ENCODE results near the gene CASQ1. TPM values are rescaled to one million over a fixed set of nuclear protein-coding genes. Genes with fewer than 3 reads are reported as not detected.

Gene CASQ1
- total RNA-seq, 4 donors from 2014 or later: 0.12 to 0.23 TPM; not detected in 2

GRCh38 chr1:160177667-160178066 is 12.7 kb upstream of the CASQ1 start:
- H3K4me3 ChIP-seq (ENCODE audit: low read depth, poor library complexity, severe bottlenecking): no peak overlapping the region
- intact Hi-C loops (cut with DNase I; ENCODE audit: low total_unique reads): no loop called here
- 75 to 85% methylated on average over 1 of the region's 1 CpG for WGBS, 2 donors
- DNase-seq (ENCODE audit: low spot score in 2 of 2): no peak
- no peak for TF ChIP-seq POLR2A (IDR thresholded peaks at IDR 0.05)
- no peak for TF ChIP-seq CTCF (IDR thresholded peaks at IDR 0.05)

GRCh38 chr1:160178731-160179130 is 11.6 kb upstream of the CASQ1 start:
- no peak for TF ChIP-seq CTCF (IDR thresholded peaks at IDR 0.05)
- TF ChIP-seq POLR2A (IDR thresholded peaks at IDR 0.05): no peak
- 88 to 90% methylated on average over 2 of the region's 2 CpGs for WGBS, 2 donors
- intact Hi-C loops (cut with DNase I; ENCODE audit: low total_unique reads): no loop called here

GRCh38 chr1:160179336-160179735 is 11.0 kb upstream of the CASQ1 start:
- H3K4me3 ChIP-seq (ENCODE audit: low read depth, poor library complexity, severe bottlenecking): no peak overlapping the region
- WGBS, 2 donors: 45 to 54% methylated on average over 4 of the region's 4 CpGs
- DNase-seq (ENCODE audit: low spot score in 2 of 2): no peak
- TF ChIP-seq POLR2A (IDR thresholded peaks at IDR 0.05) (no peak), CTCF (IDR thresholded peaks at IDR 0.05) (no peak)
- intact Hi-C loops (cut with DNase I; ENCODE audit: low total_unique reads): no loop called here

More at GRCh38 chr1:160178731-160179130, 11.6 kb upstream of the CASQ1 start:
- no peak for DNase-seq (ENCODE audit: low spot score in 2 of 2)
- no peak overlapping the region for H3K4me3 ChIP-seq (ENCODE audit: low read depth, poor library complexity, severe bottlenecking)

GRCh38 chr1:160186246-160186645 is 4.1 kb upstream of the CASQ1 start:
- intact Hi-C loops (cut with DNase I; ENCODE audit: low total_unique reads): no loop called here
- WGBS, 2 donors: 87 to 91% methylated on average over 7 of the region's 7 CpGs
- TF ChIP-seq POLR2A (IDR thresholded peaks at IDR 0.05): no peak
- TF ChIP-seq CTCF (IDR thresholded peaks at IDR 0.05): no peak
- no peak for DNase-seq (ENCODE audit: low spot score in 2 of 2)
- H3K4me3 ChIP-seq (ENCODE audit: low read depth, poor library complexity, severe bottlenecking): no peak overlapping the region

GRCh38 chr1:160186729-160187128 is 3.6 kb upstream of the CASQ1 start:
- H3K4me3 ChIP-seq (ENCODE audit: low read depth, poor library complexity, severe bottlenecking): no peak overlapping the region
- no peak for TF ChIP-seq POLR2A (IDR thresholded peaks at IDR 0.05)
- no peak for TF ChIP-seq CTCF (IDR thresholded peaks at IDR 0.05)
- DNase-seq (ENCODE audit: low spot score in 2 of 2): no peak
- WGBS, 2 donors: 66 to 77% methylated on average over 2 of the region's 2 CpGs
- intact Hi-C loops (cut with DNase I; ENCODE audit: low total_unique reads): no loop called here

- TF ChIP-seq CTCF (IDR thresholded peaks at IDR 0.05): no peak
- TF ChIP-seq POLR2A (IDR thresholded peaks at IDR 0.05): no peak
- WGBS, 2 donors: 72 to 86% methylated on average over 7 of the region's 7 CpGs
- no peak overlapping the region for H3K4me3 ChIP-seq (ENCODE audit: low read depth, poor library complexity, severe bottlenecking)
- no peak for DNase-seq (ENCODE audit: low spot score in 2 of 2)
- intact Hi-C loops (cut with DNase I; ENCODE audit: low total_unique reads): no loop called here
These were observed 3.0 kb upstream of the CASQ1 start for GRCh38 chr1:160187407-160187806.
